SK-N-MC (cell line): ENCODE data around the gene NCBP3.
"Not testable (repeated sequence)": the region's sequence is repeated elsewhere in the genome, so short reads cannot be mapped to it uniquely, and the experiment has no call there.

ENCODE experiments used
- EZH2 ChIP-seq: fragments of 200-600 bp; sonication (generic); IDR thresholded peaks from one replicate; pipeline ENCODE4 v1.6.1; 2017; ENCODE audit warnings: antibody characterized with exemption
- POLR2AphosphoS5 ChIP-seq: IDR thresholded peaks from 2 replicates; pipeline ENCODE4 v1.6.1; 2012; ENCODE audit warnings: mild to moderate bottlenecking, low read depth, low read length, borderline replicate concordance

DNA sequence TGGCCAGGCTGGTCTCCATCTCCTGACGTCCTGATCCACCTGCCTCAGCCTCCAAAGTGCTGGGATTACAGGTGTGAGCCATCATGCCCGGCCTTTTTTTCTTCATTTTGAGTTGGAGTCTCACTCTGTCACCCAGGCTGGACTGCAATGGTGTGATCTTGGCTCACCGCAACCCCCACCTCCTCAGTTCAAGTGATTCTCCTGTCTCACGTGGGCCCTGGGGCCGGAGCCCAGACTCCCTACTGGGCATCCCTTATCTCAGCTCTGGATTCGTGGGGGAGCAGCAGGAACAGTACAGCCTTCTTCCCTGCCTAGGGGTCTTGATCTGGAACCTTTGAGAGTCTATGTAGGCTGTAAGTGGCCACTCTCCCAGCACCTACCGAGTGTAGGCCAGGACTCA is 52.8 kb downstream of the NCBP3 start:
- not testable (repeated sequence) for TF ChIP-seq POLR2AphosphoS5, EZH2
